ENCODE measurements around the gene GNG3. TPM values are rescaled to one million over a fixed set of nuclear protein-coding genes. Genes with fewer than 3 reads are reported as not detected.
"Not testable (repeated sequence)": the region's sequence is repeated elsewhere in the genome, so short reads cannot be mapped to it uniquely, and the experiment has no call there.

The GNG3 gene
- total RNA-seq, 2 donors from 2014 or later, result not detected

DNA sequence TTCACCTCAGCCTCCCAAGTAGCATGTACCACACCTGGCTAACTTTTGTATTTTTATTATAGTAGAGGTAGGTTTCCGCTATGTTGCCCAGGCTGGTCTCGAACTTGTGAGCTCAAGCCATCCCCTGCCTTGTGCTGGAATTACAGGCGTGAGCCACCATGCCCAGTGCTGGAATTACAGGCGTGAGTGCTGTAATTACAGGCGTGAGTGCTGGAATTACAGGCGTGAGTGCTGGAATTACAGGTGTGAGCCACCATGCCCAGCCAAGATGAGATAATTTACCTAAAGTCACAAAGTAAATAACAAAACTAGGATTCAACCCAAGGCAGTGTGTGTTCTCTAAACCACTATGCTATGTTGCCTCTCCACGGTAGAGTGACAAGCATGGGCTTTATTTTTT lies 25.0 kb upstream of the GNG3 start:
- no peak for DNase-seq
- ATAC-seq, result no peak
- intact Hi-C loops (cut with DNase I), result no loop called here

DNA sequence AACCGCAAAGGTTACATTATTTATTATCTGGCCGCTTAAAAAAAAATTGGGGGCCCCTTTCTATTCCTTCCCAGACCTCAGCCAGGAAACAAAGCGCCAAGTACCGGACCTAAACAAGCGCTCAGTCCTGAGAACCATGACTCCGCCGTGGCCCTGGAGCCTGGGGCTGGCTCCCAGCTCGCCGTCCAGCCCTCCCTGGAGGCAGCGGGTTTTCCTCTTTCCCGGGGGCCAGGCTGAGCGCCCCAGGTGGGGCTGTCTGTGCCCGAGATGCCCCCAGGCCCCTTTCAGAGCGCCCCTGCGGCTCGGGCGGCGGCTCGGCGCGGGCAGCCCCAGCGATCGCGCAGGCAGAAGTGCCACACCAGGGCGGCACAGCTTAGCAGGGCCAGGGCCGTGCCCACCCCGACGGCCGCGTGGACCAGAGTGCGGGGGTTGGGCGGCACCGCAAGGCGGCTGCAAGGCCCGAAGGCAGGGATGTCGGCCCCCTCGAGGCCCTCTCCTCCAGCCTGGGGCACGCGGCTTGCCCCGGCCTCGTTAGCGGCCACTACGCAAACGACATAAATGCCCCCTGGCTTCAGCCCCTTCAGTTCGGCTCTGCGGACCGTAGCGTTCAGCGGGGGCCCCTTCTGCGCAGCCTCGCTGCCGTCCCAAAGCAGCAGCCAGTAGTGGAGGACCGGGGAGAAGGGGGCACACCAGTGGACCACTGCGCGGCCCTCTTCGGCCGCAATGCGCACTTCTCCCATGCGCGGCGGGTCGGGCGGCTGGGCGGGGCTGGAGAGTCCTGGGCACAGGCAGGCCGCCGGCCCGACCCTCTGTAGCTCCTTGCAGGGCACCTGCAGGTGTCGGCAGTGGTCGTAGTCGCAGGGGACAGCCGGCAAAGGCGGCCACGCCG lies 19.7 kb upstream of the GNG3 start:
- ATAC-seq, result peak; percentile 27 to 31
- intact Hi-C loops (cut with DNase I), result no loop called here
- no peak for DNase-seq

DNA sequence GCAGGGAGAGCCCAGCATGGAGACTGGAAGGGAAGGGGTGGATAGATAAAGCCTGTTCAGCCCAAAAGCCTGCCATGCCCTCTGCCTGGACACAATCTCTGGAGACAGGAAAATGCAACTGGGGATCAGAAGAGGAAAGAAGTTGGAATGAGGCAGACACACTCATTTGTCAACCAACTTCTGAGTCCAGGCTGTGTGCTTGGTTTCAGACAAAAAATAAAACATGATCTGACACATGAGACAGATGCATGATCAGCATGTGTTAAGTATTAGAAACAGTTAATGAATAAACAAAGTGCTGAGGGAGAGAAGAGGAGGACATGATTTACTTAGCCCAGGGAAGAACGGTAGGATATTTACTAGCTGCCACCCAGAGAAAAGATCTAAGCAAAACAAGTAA lies 19.0 kb upstream of the GNG3 start:
- intact Hi-C loops (cut with DNase I), result no loop called here
- no peak for DNase-seq
- peak in 1 of 2 donors; percentile 35 for ATAC-seq

DNA sequence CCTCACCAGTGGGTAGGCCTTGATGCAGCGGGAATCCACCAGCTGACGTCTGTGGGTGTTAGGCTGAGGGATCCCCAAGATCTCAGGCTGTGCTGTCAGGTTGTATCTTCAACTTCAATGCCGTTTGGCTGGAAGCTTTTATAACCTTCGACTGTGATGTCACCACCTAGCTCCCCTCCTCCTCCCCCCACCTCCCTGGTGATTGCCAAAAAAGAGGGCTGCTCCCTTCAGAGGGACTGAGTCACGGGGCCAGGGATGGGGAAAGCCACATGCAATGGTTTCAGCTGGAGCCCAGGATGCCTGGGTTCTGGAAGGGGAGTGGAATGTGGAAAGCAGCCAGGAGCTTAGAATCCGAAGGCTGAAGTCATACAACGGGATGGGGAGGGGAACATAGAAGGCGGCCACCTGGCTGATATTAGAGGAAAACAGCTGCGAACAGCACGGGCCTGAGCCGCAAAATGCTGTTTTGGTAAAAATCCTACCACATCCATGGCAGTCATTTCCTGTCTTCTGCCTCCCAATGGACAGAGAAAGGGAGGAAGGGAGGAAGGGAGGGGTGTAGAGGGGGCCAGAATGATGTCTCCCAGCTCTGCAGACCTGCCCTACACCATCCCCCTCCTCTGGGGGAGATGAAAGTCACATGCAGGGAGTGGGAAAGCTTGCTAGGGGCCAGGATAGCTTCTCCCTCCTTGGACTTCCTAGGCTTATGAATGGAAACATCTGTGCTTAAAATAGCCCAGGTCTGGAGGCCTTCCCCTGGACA lies 17.9 kb upstream of the GNG3 start, which contains the start of gene LRRN4CL:
LRRN4CL (minus strand) TSS at position 110 of the 763 bp plus-strand sequence. CDS start 1,022 bp downstream, outside the sequence.
- peak; percentile 80 to 88 for ATAC-seq
- intact Hi-C loops (cut with DNase I), result loop anchor here (10.0 kb wide), 2 partner anchors 295 to 305 kb away; no protein-coding TSS in a partner anchor
- peak; percentile 82 for DNase-seq

DNA sequence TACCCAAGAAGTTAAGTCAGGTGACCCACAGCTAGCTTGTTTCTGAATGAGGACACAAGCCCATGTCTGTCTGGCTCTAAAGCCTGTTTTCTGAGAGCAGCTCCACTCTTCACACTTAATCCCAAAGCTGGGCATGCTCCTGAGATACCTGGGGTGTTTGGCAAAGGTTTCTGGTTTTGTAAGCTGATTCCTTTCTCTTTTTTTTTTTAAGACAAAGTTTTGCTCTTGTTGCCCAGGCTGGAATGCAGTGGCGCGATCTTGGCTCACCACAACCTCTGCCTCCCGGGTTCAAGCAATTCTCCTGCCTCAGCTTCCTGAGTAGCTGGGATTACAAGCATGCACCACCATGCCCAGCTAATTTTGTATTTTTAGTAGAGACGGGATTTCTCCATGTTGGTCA lies 13.9 kb upstream of the GNG3 start:
- intact Hi-C loops (cut with DNase I), result loop anchor here (10.0 kb wide), 2 partner anchors 299 to 309 kb away; no protein-coding TSS in a partner anchor

DNA sequence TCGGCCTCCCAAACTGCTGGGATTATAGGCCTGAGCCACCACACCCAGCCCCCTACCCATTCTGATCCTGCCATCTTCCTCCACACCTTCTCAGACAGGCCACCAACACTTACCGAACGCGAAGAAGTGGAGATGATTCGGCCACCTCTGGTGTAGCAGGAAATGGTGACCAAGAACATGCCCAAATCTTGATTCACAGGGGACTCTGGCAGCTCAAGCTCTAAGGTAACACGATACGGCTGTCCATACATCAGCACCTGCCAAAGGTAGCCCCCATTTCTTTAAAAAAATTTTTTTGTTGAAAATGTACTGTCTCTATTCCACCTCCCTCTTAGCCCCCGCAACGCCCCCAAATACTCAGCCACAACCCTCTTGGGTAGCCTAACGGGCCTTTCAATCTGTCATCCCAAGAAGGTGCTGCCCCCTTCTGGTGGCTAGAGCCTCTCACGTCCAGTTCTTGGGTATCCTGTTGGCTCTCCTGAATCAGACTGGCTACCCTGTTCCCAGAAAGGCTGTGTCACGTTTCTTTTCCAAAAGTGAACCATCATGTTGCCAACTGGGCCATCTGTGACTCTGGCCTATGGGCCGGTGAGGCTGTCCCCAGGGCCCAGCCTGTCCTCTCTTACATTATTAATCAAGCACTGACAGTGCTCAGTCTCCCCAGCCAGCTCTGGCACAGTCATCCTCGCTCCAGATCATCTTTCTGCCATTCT lies 12.9 kb upstream of the GNG3 start:
- peak; percentile 80 to 81 for ATAC-seq
- intact Hi-C loops (cut with DNase I), result loop anchor here (10.0 kb wide), 2 partner anchors 300 to 310 kb away; no protein-coding TSS in a partner anchor
- DNase-seq, result peak; percentile 86

More for the DNA sequence above, 13.9 kb upstream of the GNG3 start:
- ATAC-seq, DNase-seq: not testable (repeated sequence)

DNA sequence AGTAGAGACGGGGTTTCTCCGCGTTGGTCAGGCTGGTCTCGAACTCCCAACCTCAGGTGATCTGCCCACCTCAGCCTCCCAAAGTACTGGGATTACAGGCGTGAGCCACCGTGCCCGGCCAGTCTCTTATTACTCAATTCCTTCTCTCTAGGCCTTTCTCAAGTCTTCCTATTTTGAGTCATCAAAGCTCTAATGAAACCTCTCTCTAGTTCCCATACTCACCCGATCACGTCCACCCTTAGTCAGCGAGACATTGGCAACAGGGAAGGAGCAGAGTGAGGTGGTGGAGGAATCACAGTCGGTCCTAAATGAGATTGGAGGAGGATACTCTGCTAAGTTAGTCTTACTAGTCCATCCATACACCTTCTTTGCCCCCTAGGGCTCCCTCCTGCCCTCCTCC lies 5.2 kb upstream of the GNG3 start:
- intact Hi-C loops (cut with DNase I), result no loop called here
- ATAC-seq, result no peak
- DNase-seq, result no peak

DNA sequence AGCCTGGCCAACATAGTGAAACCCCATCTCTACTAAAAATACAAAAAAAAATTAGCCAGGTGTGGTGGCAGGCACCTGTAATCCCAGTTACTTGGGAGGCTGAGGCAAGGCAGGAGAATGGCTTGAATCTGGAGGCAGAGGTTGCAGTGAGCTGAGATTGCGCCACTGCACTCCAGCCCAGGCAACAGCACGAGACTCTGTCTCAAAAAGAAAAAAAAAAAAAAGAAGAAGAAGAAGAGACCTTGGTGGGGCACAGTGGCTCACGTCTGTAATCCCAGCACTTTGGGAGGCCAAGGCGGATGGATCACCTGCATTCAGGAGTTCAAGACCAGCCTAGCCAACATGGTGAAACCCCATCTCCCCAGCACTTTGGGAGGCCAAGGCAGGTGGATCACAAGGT lies 3.6 kb upstream of the GNG3 start:
- ATAC-seq; DNase-seq; intact Hi-C loops (cut with DNase I): not testable (repeated sequence)

DNA sequence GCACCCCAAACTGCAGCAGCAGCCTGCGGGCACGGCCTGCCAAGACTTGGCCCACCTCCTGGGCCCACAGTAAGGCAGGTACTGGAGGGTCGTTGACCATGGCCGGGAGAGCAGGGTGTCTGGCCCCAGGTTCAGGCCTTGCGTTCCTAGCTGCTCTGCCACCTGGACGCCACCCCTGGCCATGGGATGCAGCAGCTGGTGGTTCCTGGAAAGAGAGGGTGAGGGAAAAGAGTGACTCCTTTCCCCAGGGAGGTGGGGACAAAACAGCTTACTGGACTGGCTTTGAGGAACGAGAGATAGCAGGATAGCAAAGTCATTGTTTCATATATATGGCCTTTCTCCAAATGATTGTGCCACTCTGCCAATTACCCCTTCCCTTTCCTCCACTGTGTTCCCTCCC lies 2.1 kb upstream of the GNG3 start:
- intact Hi-C loops (cut with DNase I), result no loop called here
- ATAC-seq, result no peak
- DNase-seq, result no peak

DNA sequence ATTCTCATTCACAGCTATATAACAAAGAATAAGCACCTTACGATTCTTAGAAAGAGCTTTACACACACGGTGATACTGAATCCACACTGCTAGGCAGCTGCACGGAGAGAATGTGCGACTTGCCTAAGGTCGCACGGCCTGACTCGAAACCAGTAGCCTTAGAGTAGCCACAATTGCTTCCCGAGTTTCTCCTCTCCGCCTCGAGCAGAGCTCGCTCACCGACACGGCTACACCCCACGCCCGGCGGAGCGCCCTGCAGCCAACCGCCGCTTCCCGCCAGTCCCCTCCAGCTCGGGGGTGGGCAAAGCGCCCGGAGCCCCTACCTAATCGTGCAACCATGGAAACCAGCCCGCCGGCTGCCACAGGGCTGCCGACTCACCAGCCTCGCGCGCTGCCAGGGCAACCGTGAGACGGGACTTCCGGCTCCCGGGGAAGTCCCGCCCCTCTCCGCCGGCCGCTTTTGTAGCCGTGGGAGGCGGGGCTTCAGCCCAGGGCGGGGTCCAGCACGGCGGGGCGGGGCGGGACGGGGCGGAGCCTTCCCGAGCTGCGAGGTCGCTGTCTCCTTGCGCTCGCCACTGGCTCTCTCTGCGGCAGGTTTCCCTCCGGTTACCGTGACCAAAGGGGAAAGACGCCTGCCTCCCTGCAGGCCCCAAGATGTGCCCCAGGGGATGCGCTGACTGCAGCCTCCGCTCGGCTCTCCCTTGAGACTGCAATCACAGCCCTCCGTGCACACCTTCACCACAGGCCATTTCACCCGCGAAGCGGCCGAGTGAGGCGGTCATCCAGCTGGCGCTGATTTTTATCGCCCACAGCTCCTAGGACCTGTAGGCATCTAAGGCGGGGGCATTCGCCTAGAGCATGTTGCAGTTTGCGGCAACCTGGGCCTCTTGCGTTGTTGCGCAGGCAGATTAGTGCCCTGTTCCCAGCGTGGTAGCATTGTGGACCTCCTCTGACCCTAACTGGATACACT lies 1.3 kb upstream of the GNG3 start:
- ATAC-seq (peak; percentile 89 to 91), DNase-seq (peak; percentile 97)
- intact Hi-C loops (cut with DNase I), result no loop called here

DNA sequence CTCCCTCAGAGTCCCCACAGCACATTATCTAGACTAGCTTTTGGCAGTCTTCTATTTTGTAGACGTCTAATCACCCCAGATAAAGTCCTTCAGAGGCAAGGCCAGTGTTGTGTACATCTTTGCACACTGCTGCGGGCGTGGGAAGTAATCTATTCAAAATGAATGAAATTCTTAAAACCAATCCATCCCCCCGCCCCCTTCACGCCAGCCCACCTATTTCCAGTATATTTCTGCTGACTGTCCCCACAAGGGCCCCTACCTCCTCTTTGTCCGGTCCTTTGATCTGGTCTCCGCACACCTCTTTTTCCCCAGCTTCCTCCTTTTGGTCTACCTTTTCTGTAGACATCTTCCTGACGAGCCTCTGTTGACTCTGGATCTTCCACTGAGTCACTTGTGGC lies 627 bp upstream of the GNG3 start:
- intact Hi-C loops (cut with DNase I), result no loop called here
- ATAC-seq, result no peak
- DNase-seq, result no peak

DNA sequence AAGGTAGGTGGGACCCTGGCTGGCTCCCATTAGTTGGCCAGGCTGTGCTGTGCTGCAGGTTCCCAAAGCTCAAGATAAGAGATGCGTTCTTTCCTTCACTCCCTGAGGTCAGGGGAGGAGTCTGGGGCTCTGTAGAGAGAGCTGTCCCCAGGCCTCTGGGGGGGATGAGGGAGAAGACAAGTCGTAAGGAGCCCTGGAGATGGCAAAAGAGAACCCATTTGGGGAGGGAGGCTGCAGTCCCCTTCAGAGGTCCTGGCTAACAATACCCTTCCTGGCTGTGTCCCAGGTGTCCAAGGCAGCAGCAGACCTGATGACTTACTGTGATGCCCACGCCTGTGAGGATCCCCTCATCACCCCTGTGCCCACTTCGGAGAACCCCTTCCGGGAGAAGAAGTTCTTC lies 916 bp downstream of the GNG3 start:
- intact Hi-C loops (cut with DNase I), result no loop called here
- ATAC-seq (no peak), DNase-seq (no peak)

DNA sequence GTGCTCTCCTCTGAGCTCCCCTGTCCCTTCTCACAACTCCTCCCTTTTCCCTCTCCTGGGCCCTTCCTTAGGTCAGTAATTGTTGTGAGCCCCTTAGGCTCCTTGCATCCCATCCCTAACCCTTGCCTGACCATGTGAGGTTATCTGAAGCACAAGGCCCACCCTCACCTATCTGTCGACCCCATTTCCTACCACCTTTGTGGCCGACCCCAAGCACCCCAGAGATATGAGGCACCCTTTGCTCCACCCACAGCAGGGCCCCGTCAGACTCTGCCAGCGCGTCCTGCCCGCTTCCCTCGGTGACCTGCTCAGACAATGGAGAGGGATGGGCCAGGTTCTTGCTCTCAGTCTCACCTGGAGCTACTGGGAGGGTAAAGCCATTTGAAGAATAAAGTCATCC lies 1.3 kb downstream of the GNG3 start:
- DNase-seq (no peak), ATAC-seq (peak in 1 of 2 donors; percentile 1)
- intact Hi-C loops (cut with DNase I), result no loop called here

DNA sequence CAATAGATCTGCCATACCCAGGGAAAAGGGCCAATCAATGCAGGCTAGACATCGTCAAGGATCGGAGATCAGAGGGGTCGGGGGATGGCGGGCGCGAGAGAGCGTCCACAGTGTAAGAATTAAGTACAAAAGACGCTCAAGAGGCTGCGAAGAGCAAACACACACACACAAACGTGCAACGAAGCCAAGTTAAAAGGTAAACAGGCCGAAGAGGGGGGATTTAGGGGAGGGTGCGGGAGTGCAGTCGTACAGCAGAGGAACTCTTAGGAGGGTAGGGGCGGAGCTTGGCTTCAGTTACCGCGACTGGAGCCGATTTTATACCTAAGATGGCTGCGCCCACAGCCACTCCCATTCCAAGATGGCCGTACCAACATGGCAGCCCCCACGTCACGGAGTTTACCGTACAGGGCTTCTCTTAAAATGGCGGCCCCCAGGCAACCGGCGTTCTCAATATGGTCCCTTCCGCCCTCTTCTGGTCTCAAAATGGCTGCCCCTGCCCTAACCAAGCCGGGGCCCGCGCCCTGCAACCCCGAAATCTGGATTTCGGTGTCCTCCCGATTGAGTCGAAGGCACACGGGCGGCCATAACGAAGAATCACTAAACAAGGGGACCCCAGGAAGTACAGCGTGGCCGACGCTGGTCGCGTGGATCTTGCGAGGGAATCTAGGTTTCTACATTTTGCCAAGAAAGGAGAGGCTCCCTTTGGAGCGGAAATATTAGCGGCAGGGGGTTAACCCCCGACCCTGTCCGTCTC lies 1.9 kb downstream of the GNG3 start:
- peak; percentile 86 to 87 for ATAC-seq
- intact Hi-C loops (cut with DNase I), result no loop called here
- DNase-seq, result peak; percentile 99

DNA sequence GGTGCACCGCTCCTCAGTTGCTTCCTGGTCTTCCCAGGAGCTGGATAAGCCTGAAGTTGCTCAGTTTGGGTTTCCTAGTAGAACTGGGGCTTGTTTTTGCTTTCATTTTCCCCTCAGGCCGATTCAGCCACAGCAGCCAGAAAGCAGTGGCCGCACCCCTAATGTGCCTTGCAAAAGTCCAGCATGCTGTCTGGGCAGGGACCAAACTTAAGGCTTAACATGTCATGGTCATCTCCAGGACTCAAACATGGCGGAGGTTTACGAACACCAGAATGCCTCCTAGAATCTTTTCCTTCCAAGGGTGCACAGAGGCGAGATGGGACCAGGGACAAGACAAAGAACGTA lies 2.5 kb downstream of the GNG3 start:
- ATAC-seq (no peak), DNase-seq (no peak)
- intact Hi-C loops (cut with DNase I), result no loop called here

DNA sequence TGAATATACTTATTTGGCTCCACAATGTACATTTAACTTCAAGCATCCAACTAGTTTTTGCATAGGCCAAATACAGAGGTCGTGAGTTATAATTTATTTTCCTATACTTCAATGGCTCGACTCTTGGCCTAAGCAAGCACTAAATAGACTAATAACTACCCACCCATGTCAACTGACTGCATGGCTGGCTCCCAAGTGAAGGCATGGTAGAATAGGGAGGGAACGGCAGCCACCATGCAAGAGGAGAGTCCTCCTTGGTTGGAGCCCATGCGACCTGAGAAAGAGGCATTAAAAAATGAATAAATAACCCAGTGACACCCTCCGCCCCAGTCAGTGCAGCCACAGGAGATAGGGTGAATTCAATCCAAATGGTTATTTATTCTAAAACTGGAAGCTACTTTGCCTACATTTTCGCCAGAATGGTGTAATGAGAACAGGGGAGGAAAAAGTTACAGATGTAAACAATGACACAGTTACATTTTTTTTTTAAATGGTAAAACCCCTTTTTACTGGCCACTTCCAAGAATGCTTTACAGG lies 4.9 kb downstream of the GNG3 start:
- no peak for DNase-seq
- ATAC-seq, result no peak
- intact Hi-C loops (cut with DNase I), result no loop called here

DNA sequence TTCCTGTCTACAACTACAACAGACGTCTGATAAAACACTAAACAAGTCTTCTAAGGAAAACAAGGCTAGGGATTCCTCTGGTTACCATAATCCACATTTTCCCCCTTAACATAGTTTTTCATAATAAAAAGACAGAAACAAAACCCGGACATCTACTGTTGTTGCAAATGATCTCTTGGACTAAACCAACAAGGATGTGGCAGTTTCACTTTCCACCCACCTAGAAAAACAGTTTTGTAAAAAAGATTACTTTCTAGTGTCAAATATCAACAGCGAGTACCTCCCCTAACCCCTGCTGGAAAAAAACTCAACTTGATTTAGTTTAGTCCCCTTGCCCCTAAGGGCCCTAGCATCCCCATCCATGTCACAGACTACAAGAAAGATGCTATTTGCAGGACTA lies 5.4 kb downstream of the GNG3 start:
- ATAC-seq (no peak), DNase-seq (no peak)
- intact Hi-C loops (cut with DNase I), result no loop called here
